ENCODE measurements around the gene DMC1. TPM values are rescaled to one million over a fixed set of nuclear protein-coding genes. Genes with fewer than 3 reads are reported as not detected.
"Not testable (repeated sequence)": the region's sequence is repeated elsewhere in the genome, so short reads cannot be mapped to it uniquely, and the experiment has no call there.

Gene DMC1
- total RNA-seq, 1 experiment from 2014 or later, result 107 TPM

DNA sequence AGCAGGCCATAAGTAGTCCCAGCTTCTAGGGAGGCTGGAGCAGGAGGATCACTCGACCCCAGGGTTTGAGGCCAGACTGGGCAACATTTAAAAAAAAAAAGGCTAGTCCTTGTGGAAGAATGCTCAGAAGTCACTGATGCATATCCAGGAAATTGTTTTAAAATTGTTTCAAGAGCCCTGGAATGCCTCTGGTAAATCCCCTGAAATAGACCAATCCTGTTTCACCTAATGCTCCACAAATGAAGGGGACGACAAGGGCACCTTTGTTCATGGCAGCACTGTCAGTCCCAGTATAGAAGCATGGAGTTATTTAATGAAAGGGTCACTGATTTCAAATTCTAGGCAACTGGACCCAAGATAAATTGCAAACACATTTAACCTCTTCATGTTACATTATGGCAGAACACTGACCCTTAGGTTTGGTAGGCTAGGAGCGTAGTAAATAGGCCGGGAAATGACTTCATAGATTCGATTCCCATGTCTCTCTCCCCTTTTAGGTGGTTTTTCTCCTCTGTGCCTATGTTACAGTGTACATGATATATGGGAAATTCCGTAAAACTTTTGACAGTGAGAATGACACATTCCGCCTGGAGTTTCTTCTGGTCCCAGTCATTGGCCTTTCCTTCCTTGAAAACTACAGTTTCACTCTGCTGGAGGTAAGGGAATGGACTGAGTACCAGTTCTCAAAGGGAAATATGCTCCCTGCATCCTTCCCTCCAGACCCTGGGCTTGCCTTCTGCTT lies 90.7 kb downstream of the DMC1 start:
- no peak for DNase-seq (ENCODE audit: low spot score)
- in situ Hi-C loops (cut with HindIII; ENCODE audit: low sequenced_read_pairs), result no loop called here

DNA sequence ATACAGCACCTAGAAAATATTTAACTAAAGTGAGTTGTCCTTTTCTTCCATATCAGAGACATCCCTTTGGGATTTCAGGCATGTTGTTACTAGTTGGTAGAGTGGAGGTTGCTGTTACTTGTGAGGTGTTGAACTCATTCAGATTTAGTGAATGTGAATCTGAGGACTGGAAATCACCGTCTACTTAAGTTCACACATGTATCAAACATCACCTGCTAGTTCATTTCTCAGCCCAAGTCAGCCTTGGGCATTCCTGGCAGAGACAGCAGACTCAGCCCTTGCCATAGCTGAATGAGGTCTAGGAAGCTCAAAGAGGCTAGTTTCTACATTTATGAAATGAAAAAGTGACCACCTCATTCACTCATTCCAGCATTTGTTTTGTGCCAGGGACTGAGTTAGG lies 92.4 kb downstream of the DMC1 start:
- in situ Hi-C loops (cut with HindIII; ENCODE audit: low sequenced_read_pairs), result no loop called here
- DNase-seq (ENCODE audit: low spot score), result no peak

DNA sequence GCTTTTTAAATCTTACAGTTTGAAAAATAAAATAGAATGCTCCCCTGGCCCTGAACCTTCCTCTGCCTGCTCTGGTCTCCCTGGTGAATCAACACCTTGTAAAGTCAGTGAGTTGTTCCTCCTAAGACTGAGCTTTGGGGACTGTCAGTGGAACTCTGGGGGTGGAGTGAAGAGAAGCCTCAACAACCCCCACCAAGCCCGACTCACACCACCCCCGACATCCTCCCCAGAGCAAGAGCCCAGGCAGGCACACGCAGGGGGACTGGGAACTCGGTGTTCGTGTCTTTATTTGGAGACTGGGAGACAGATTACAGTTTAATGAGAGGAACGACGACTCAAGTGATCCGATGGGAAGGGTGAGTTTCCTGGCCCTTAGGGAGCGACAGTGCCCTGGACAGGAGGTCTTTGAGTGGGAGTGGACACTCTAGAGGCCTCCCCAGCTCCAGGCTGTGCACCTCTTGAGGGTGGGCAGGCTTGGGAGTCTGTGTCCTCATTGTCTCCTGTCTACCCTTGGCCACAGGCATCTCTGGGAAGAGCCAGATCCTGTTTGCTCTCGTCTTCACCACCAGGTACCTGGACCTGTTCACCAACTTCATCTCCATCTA lies 95.9 kb downstream of the DMC1 start:
- no peak for DNase-seq (ENCODE audit: low spot score)
- in situ Hi-C loops (cut with HindIII; ENCODE audit: low sequenced_read_pairs), result no loop called here

DNA sequence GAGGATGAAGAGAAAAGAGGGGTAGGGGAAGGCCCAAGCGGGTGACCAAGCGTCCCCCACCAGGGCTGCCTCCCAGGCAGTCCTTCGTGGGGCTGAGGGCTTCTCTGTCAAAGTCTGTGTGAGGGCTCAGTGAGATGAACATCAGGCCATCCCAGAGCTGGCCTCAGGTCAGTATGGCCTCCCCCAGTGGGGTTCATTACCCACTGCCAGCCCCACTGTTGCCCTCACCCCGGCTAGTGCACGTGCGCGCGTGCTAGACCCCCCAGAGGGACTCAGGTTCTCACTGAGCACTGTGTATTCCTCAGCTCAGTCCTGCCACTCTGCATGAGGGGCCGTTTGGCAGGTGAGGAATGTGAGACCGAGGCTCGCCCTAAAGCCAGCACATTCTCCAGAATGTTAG lies 98.7 kb downstream of the DMC1 start:
- DNase-seq (ENCODE audit: low spot score), result no peak
- in situ Hi-C loops (cut with HindIII; ENCODE audit: low sequenced_read_pairs), result no loop called here

DNA sequence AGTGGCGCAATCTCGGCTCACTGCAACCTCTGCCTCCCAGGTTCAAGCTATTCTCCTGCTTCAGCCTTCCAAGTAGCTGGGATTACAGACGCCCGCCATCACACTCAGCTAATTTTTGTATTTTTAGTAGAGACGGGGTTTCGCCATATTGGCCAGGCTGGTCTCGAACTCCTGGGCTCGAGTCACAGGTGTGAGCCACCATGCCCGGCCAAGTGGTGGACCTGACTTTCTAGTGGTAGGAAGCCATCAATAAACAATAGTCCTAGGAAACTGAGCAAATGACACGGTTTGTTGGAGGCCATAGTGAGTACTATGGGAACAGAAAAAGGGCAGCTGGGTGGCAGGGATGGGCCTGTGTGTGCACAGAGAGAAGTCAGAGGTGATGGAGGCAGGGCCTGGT lies 99.8 kb downstream of the DMC1 start:
- in situ Hi-C loops (cut with HindIII; ENCODE audit: low sequenced_read_pairs); DNase-seq (ENCODE audit: low spot score): not testable (repeated sequence)

DNA sequence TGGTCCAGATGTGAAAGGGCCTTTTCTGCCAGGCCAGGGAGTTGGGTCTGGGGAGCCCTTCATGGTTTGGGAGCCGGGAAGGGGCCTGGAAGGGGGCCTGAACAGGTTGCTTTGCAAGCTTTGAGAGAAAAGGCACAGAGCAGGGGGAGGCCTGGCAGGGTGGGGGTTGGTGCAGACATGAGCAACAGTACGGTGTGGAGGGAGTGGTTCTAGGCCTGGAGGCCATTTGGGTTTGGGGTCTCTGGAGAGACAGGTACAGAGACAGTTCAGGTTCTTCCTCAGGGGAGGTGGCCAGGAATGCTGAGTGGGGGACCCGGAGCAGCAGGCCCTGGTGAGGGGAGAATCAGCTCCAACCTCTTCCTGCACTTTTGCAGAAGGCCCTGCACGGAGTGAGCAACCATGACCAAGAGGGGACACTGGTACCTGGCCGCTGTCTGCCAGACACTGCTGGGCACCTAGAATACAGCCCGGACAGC lies 100.6 kb downstream of the DMC1 start:
- in situ Hi-C loops (cut with HindIII; ENCODE audit: low sequenced_read_pairs), result no loop called here
- no peak for DNase-seq (ENCODE audit: low spot score)

Other genes with a start within 250 kb of the DMC1 start
- 37.9 and 38.6 TPM in 2 replicates for gene KCNJ4, start 115.0 kb downstream of the DMC1 start, total RNA-seq (2014; rRNA removed; shearing (Covaris generic))
- gene KDELR3, start 102.1 kb downstream of the DMC1 start, total RNA-seq (2014; rRNA removed; shearing (Covaris generic)), result 3.9 and 6.7 TPM in 2 replicates
- 531 and 580 TPM in 2 replicates for gene DDX17, start 63.9 kb downstream of the DMC1 start, total RNA-seq (2014; rRNA removed; shearing (Covaris generic))
- gene FAM227A, start 86.2 kb upstream of the DMC1 start, total RNA-seq (2014; rRNA removed; shearing (Covaris generic)), result 0.37 and 0.41 TPM in 2 replicates
- gene CBY1, start 86.5 kb upstream of the DMC1 start, total RNA-seq (2014; rRNA removed; shearing (Covaris generic)), result 34.2 and 47.6 TPM in 2 replicates
- gene TOMM22, start 111.8 kb upstream of the DMC1 start, total RNA-seq (2014; rRNA removed; shearing (Covaris generic)), result 131 and 138 TPM in 2 replicates
- gene JOSD1, start 130.8 kb upstream of the DMC1 start, total RNA-seq (2014; rRNA removed; shearing (Covaris generic)), result 33.3 and 41.4 TPM in 2 replicates
- 30.5 and 35.9 TPM in 2 replicates for gene GTPBP1, start 135.8 kb upstream of the DMC1 start, total RNA-seq (2014; rRNA removed; shearing (Covaris generic))
- gene SUN2, start 185.8 kb upstream of the DMC1 start, total RNA-seq (2014; rRNA removed; shearing (Covaris generic)), result 19.4 and 23.9 TPM in 2 replicates
- 17.9 and 30.9 TPM in 2 replicates for gene DNAL4, start 224.0 kb upstream of the DMC1 start, total RNA-seq (2014; rRNA removed; shearing (Covaris generic))

All from G401 (cell line).